OCI-LY1 (cell line): ENCODE measurements around the gene FLVCR2.
"Not testable (repeated sequence)": the region's sequence is repeated elsewhere in the genome, so short reads cannot be mapped to it uniquely, and the experiment has no call there.

Source experiments
- H2AFZ ChIP-seq: fragments of 200-600 bp; sonication (generic), shearing (Covaris generic); 2 replicates; pipeline ENCODE4 v1.6.0; 2014; ENCODE audit warnings: antibody characterized with exemption, mild to moderate bottlenecking, low read length
- H3F3A ChIP-seq: fragments of 200-600 bp; sonication (generic), shearing (Covaris generic); 2 replicates; pipeline ENCODE4 v1.6.0; 2014; ENCODE audit warnings: mild to moderate bottlenecking, antibody characterized with exemption, low read length, moderate library complexity; ENCODE audit not compliant: insufficient read depth
- H3K27ac ChIP-seq: fragments of 200-600 bp; sonication (generic); 2 replicates; pipeline ENCODE4 v1.5.1; 2014; ENCODE audit warnings: low read length, mixed run types, mild to moderate bottlenecking, low read depth; ENCODE audit not compliant: poor library complexity, severe bottlenecking
- H3K27me3 ChIP-seq: fragments of 200-600 bp; sonication (generic); 2 replicates; pipeline ENCODE4 v1.6.0; 2014; ENCODE audit warnings: antibody characterized with exemption, mild to moderate bottlenecking, low read length, moderate library complexity; ENCODE audit not compliant: insufficient read depth
- H3K36me3 ChIP-seq: fragments of 200-600 bp; sonication (generic); 2 replicates; pipeline ENCODE4 v1.6.1; 2014; ENCODE audit warnings: mild to moderate bottlenecking, antibody characterized with exemption, low read length, moderate library complexity, mixed read lengths; ENCODE audit not compliant: insufficient read depth
- H3K4me1 ChIP-seq: fragments of 200-600 bp; sonication (generic); 2 replicates; pipeline ENCODE4 v1.5.1; 2014; ENCODE audit warnings: mild to moderate bottlenecking, low read length, moderate library complexity; ENCODE audit not compliant: insufficient read depth, severe bottlenecking
- H3K4me2 ChIP-seq: fragments of 200-600 bp; sonication (generic), shearing (Covaris generic); 2 replicates; pipeline ENCODE4 v1.6.1; 2014; ENCODE audit warnings: low read length
- H3K4me3 ChIP-seq: fragments of 200-600 bp; sonication (generic); 2 replicates; pipeline ENCODE4 v1.5.1; 2014; ENCODE audit warnings: low read length, low read depth, mild to moderate bottlenecking, mixed read lengths; ENCODE audit not compliant: poor library complexity, severe bottlenecking
- H3K79me2 ChIP-seq: fragments of 200-600 bp; shearing (Covaris generic); 2 replicates; pipeline ENCODE4 v1.6.1; 2016; ENCODE audit warnings: mixed run types, low read length, mixed read lengths; ENCODE audit not compliant: insufficient read depth
- H3K9ac ChIP-seq: fragments of 200-600 bp; sonication (generic), shearing (Covaris generic); 2 replicates; pipeline ENCODE4 v1.6.1; 2014; ENCODE audit warnings: mild to moderate bottlenecking, low read length, mixed read lengths
- H3K9me2 ChIP-seq: fragments of 200-600 bp; sonication (generic), shearing (Covaris generic); 2 replicates; pipeline ENCODE4 v1.6.1; 2014; ENCODE audit warnings: low read depth, mild to moderate bottlenecking, low read length, mixed read lengths
- H3K9me3 ChIP-seq: fragments of 200-600 bp; shearing (Covaris generic); 2 replicates; pipeline ENCODE4 v1.6.1; 2014; ENCODE audit warnings: low read length, mixed read lengths
- H4K20me1 ChIP-seq: fragments of 200-600 bp; sonication (generic), shearing (Covaris generic); 2 replicates; pipeline ENCODE4 v1.6.0; 2016; ENCODE audit warnings: mild to moderate bottlenecking, low read length; ENCODE audit not compliant: insufficient read depth
- CTCF ChIP-seq: fragments of 200-600 bp; sonication (generic), shearing (Covaris generic); IDR thresholded peaks from 2 replicates; pipeline ENCODE4 v1.5.1; 2017; ENCODE audit warnings: mild to moderate bottlenecking, antibody characterized with exemption, low read length, moderate library complexity, mixed read lengths
- EZH2 ChIP-seq: fragments of 200-600 bp; sonication (generic), shearing (Covaris generic); IDR thresholded peaks from 2 replicates; pipeline ENCODE4 v1.8.0; 2017; ENCODE audit warnings: borderline replicate concordance, mixed run types, mild to moderate bottlenecking, antibody characterized with exemption, low read length, moderate library complexity, mixed read lengths

FLVCR2 gene

GRCh38 chr14:75591987-75592575 is 13.7 kb downstream of the FLVCR2 start:
- no peak overlapping the region for H3K4me3 ChIP-seq
- no peak overlapping the region for H2AFZ ChIP-seq
- H3K9me2 ChIP-seq: no peaks in the 10 kb centered on the region
- no peaks in the 10 kb centered on the region for H3K4me1 ChIP-seq
- H3K27ac ChIP-seq: no peak overlapping the region
- no peaks in the 10 kb centered on the region for H4K20me1 ChIP-seq
- no peaks in the 10 kb centered on the region; the same call in 1 of the 2 replicates for H3K36me3 ChIP-seq
- no peaks in the 10 kb centered on the region for H3F3A ChIP-seq
- TF ChIP-seq EZH2: no peak
- TF ChIP-seq CTCF: no peak
- H3K9ac ChIP-seq: no peak overlapping the region
- no peaks in the 10 kb centered on the region for H3K27me3 ChIP-seq
- H3K79me2 ChIP-seq: no peaks in the 10 kb centered on the region
- 0 out of 2 replicates have a peak, but pooled peaks cover 5% of the 10 kb centered on the region for H3K9me3 ChIP-seq
- no peak overlapping the region for H3K4me2 ChIP-seq

GRCh38 chr14:75595226-75595625 is 16.8 kb downstream of the FLVCR2 start:
- no peaks in the 10 kb centered on the region for H3K27me3 ChIP-seq
- H4K20me1 ChIP-seq: no peaks in the 10 kb centered on the region
- H3K4me1 ChIP-seq: no peaks in the 10 kb centered on the region
- no peak overlapping the region for H3K27ac ChIP-seq
- TF ChIP-seq CTCF: no peak
- no peak for TF ChIP-seq EZH2
- no peak overlapping the region for H3K4me3 ChIP-seq
- 0 out of 2 replicates have a peak, but pooled peaks cover 5% of the 10 kb centered on the region for H3K9me3 ChIP-seq
- H3F3A ChIP-seq: no peaks in the 10 kb centered on the region
- H2AFZ ChIP-seq: no peak overlapping the region
- H3K79me2 ChIP-seq: no peaks in the 10 kb centered on the region
- no peak overlapping the region for H3K9ac ChIP-seq
- no peaks in the 10 kb centered on the region for H3K9me2 ChIP-seq
- H3K36me3 ChIP-seq: no peaks in the 10 kb centered on the region; the same call in 1 of the 2 replicates
- H3K4me2 ChIP-seq: no peak overlapping the region

- H3K36me3 ChIP-seq: no peaks in the 10 kb centered on the region; the same call in 1 of the 2 replicates
- H3K27ac ChIP-seq: no peak overlapping the region
- H3K9me2 ChIP-seq: no peaks in the 10 kb centered on the region
- no peaks in the 10 kb centered on the region for H3K4me1 ChIP-seq
- H3K4me2 ChIP-seq: no peak overlapping the region
- no peaks in the 10 kb centered on the region for H3K27me3 ChIP-seq
- H3K9me3 ChIP-seq: 0 out of 2 replicates have a peak, but pooled peaks cover 4% of the 10 kb centered on the region
- no peak overlapping the region for H2AFZ ChIP-seq
- H3F3A ChIP-seq: no peaks in the 10 kb centered on the region
- no peak for TF ChIP-seq CTCF
- no peak for TF ChIP-seq EZH2
- H3K9ac ChIP-seq: no peak overlapping the region
- H3K79me2 ChIP-seq: no peaks in the 10 kb centered on the region
- H3K4me3 ChIP-seq: no peak overlapping the region
- H4K20me1 ChIP-seq: no peaks in the 10 kb centered on the region
These were observed 18.7 kb downstream of the FLVCR2 start for GRCh38 chr14:75597149-75597548.

GRCh38 chr14:75600100-75600499 is 21.7 kb downstream of the FLVCR2 start:
- not testable (repeated sequence) for H3K27ac ChIP-seq, H3K9me3 ChIP-seq

GRCh38 chr14:75601061-75601460 is 22.6 kb downstream of the FLVCR2 start:
- not testable (repeated sequence) for H3K9me2 ChIP-seq, H3K27ac ChIP-seq, H3F3A ChIP-seq, H3K4me3 ChIP-seq, H3K9ac ChIP-seq, H2AFZ ChIP-seq, H3K4me2 ChIP-seq, H3K36me3 ChIP-seq, H3K27me3 ChIP-seq, H3K4me1 ChIP-seq, H3K79me2 ChIP-seq, H4K20me1 ChIP-seq, H3K9me3 ChIP-seq

More at GRCh38 chr14:75600100-75600499, 21.7 kb downstream of the FLVCR2 start:
- not testable (repeated sequence) for H3K36me3 ChIP-seq, H4K20me1 ChIP-seq, H3K4me3 ChIP-seq, H3K4me2 ChIP-seq, H3K9ac ChIP-seq, H3K27me3 ChIP-seq, H3F3A ChIP-seq, H3K9me2 ChIP-seq, H2AFZ ChIP-seq, H3K4me1 ChIP-seq, H3K79me2 ChIP-seq
